Breast epithelium (tissue), 3 donors: Measurements from ENCODE around the gene RABGEF1.
"Not testable (repeated sequence)": the region's sequence is repeated elsewhere in the genome, so short reads cannot be mapped to it uniquely, and the experiment has no call there.

Source experiments
- CTCF ChIP-seq, 3 donors: fragments of 450-650 bp; IDR thresholded peaks; one replicate each; pipeline ENCODE4 v1.5.1; 2016 to 2017; ENCODE audit warnings: antibody characterized with exemption in 3 of 3, mild to moderate bottlenecking in 3 of 3, moderate library complexity in 3 of 3
- POLR2A ChIP-seq: fragments of 450-650 bp; IDR thresholded peaks from one replicate; pipeline ENCODE4 v1.6.1; 2016; ENCODE audit warnings: antibody characterized with exemption, mild to moderate bottlenecking, moderate library complexity
- POLR2AphosphoS5 ChIP-seq, 3 donors: sonication (generic); formaldehyde crosslinking; IDR thresholded peaks; one replicate each; pipeline ENCODE4 v1.6.1; 2017; ENCODE audit warnings: antibody characterized with exemption in 3 of 3

- TF ChIP-seq POLR2A; CTCF (IDR thresholded peaks at IDR 0.05); POLR2AphosphoS5 (IDR thresholded peaks at IDR 0.05): not testable (repeated sequence)
Measured at GRCh38 chr7:66782875-66783274, 42.3 kb downstream of the RABGEF1 start.
